ENCODE results near the gene NIPAL1.
A peak's percentile ranks its signal among the peaks of the same experiment; 100 is the strongest.
"Not testable (repeated sequence)": the region's sequence is repeated elsewhere in the genome, so short reads cannot be mapped to it uniquely, and the experiment has no call there.

GRCh38 chr4:48003568-48003967, 13.0 kb upstream of the NIPAL1 start:
- peak; percentile 39 to 63 (median 48) for TF ChIP-seq CTCF (IDR thresholded peaks at IDR 0.05)
- TF ChIP-seq EP300 (IDR thresholded peaks at IDR 0.05); POLR2A (IDR thresholded peaks at IDR 0.05; ENCODE audit: low read depth); POLR2AphosphoS5 (IDR thresholded peaks at IDR 0.05): not testable (repeated sequence)
